ENCODE data around the gene TTN.
"Not testable (repeated sequence)": the region's sequence is repeated elsewhere in the genome, so short reads cannot be mapped to it uniquely, and the experiment has no call there.

Gene TTN

GRCh38 chr2:178526256-178526655 is 281.0 kb downstream of the TTN start:
- Histone ChIP-seq H3K36me3 (ENCODE audit: insufficient read depth) (no peaks in the 10 kb centered on the region), H3K27ac (no peak overlapping the region), H3K79me2 (ENCODE audit: insufficient read depth, low read depth) (no peaks in the 10 kb centered on the region), H3K9ac (no peak overlapping the region), H3K4me2 (no peak overlapping the region), H3K4me1 (ENCODE audit: low read depth, poor library complexity, severe bottlenecking) (peaks cover 21% of the 10 kb centered on the region), H2AFZ (ENCODE audit: low read depth) (no peak overlapping the region), H3K4me3 (IDR thresholded peaks at IDR 0.05; ENCODE audit: insufficient read depth, low read depth, low read length) (no peak overlapping the region), H3K27me3 (ENCODE audit: insufficient read depth, low read depth) (no peaks in the 10 kb centered on the region), H4K20me1 (ENCODE audit: insufficient read depth) (no peaks in the 10 kb centered on the region)
- TF ChIP-seq CTCF (conservative IDR thresholded peaks at IDR 0.05; ENCODE audit: low read depth, low read length) = no peak

- H3K4me3 ChIP-seq (IDR thresholded peaks at IDR 0.05; ENCODE audit: insufficient read depth, low read depth, low read length); H3K27me3 ChIP-seq (ENCODE audit: insufficient read depth, low read depth); H3K27ac ChIP-seq; H3K79me2 ChIP-seq (ENCODE audit: insufficient read depth, low read depth); H2AFZ ChIP-seq (ENCODE audit: low read depth); H3K9ac ChIP-seq; H3K4me2 ChIP-seq; H3K36me3 ChIP-seq (ENCODE audit: insufficient read depth); H4K20me1 ChIP-seq (ENCODE audit: insufficient read depth): not testable (repeated sequence)
- peaks cover 13% of the 10 kb centered on the region for H3K4me1 ChIP-seq (ENCODE audit: low read depth, poor library complexity, severe bottlenecking)
Measured at GRCh38 chr2:178525460-178525859, 281.8 kb downstream of the TTN start.

- H3K27ac ChIP-seq; H4K20me1 ChIP-seq (ENCODE audit: insufficient read depth); H3K79me2 ChIP-seq (ENCODE audit: insufficient read depth, low read depth): not testable (repeated sequence)
Measured at GRCh38 chr2:178525010-178525409, 282.2 kb downstream of the TTN start.

GRCh38 chr2:178523596-178524134 is 283.6 kb downstream of the TTN start:
- Histone ChIP-seq H2AFZ (ENCODE audit: low read depth) (no peak overlapping the region), H4K20me1 (ENCODE audit: insufficient read depth) (no peaks in the 10 kb centered on the region), H3K4me3 (IDR thresholded peaks at IDR 0.05; ENCODE audit: insufficient read depth, low read depth, low read length) (no peak overlapping the region)

More at GRCh38 chr2:178525010-178525409, 282.2 kb downstream of the TTN start:
- not testable (repeated sequence) for H3K36me3 ChIP-seq (ENCODE audit: insufficient read depth); H3K4me1 ChIP-seq (ENCODE audit: low read depth, poor library complexity, severe bottlenecking); H3K9ac ChIP-seq; H3K4me3 ChIP-seq (IDR thresholded peaks at IDR 0.05; ENCODE audit: insufficient read depth, low read depth, low read length); H3K27me3 ChIP-seq (ENCODE audit: insufficient read depth, low read depth); H3K4me2 ChIP-seq; H2AFZ ChIP-seq (ENCODE audit: low read depth)

GRCh38 chr2:178522950-178523595 is 284.1 kb downstream of the TTN start:
- H3K4me2 ChIP-seq = no peak overlapping the region
- H3K4me1 ChIP-seq (ENCODE audit: low read depth, poor library complexity, severe bottlenecking) = peaks cover under 1% of the 10 kb centered on the region
- no peaks in the 10 kb centered on the region for H3K79me2 ChIP-seq (ENCODE audit: insufficient read depth, low read depth)
- no peaks in the 10 kb centered on the region for H3K27me3 ChIP-seq (ENCODE audit: insufficient read depth, low read depth)
- H3K27ac ChIP-seq = no peak overlapping the region
- peak; percentile 41 for TF ChIP-seq CTCF (conservative IDR thresholded peaks at IDR 0.05; ENCODE audit: low read depth, low read length)
- H3K9ac ChIP-seq = no peak overlapping the region
- H2AFZ ChIP-seq (ENCODE audit: low read depth) = no peak overlapping the region
- no peak overlapping the region for H3K4me3 ChIP-seq (IDR thresholded peaks at IDR 0.05; ENCODE audit: insufficient read depth, low read depth, low read length)
- no peaks in the 10 kb centered on the region for H3K36me3 ChIP-seq (ENCODE audit: insufficient read depth)
- no peaks in the 10 kb centered on the region for H4K20me1 ChIP-seq (ENCODE audit: insufficient read depth)

More at GRCh38 chr2:178523596-178524134, 283.6 kb downstream of the TTN start:
- TF ChIP-seq CTCF (conservative IDR thresholded peaks at IDR 0.05; ENCODE audit: low read depth, low read length) = no peak
- Histone ChIP-seq H3K4me2 (no peak overlapping the region), H3K27ac (no peak overlapping the region), H3K4me1 (ENCODE audit: low read depth, poor library complexity, severe bottlenecking) (no peaks in the 10 kb centered on the region), H3K9ac (no peak overlapping the region), H3K79me2 (ENCODE audit: insufficient read depth, low read depth) (no peaks in the 10 kb centered on the region), H3K36me3 (ENCODE audit: insufficient read depth) (no peaks in the 10 kb centered on the region), H3K27me3 (ENCODE audit: insufficient read depth, low read depth) (no peaks in the 10 kb centered on the region)

All from KMS-11 (cell line).